GM10847 (cell line): ENCODE measurements around the gene PDXP.

ENCODE experiments used
- POLR2A ChIP-seq: IDR thresholded peaks from 2 replicates; pipeline ENCODE4 v1.6.1; 2011; ENCODE audit not compliant: insufficient read length; ENCODE audit errors: extremely low read depth

The PDXP gene, protein sequence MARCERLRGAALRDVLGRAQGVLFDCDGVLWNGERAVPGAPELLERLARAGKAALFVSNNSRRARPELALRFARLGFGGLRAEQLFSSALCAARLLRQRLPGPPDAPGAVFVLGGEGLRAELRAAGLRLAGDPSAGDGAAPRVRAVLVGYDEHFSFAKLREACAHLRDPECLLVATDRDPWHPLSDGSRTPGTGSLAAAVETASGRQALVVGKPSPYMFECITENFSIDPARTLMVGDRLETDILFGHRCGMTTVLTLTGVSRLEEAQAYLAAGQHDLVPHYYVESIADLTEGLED

DNA sequence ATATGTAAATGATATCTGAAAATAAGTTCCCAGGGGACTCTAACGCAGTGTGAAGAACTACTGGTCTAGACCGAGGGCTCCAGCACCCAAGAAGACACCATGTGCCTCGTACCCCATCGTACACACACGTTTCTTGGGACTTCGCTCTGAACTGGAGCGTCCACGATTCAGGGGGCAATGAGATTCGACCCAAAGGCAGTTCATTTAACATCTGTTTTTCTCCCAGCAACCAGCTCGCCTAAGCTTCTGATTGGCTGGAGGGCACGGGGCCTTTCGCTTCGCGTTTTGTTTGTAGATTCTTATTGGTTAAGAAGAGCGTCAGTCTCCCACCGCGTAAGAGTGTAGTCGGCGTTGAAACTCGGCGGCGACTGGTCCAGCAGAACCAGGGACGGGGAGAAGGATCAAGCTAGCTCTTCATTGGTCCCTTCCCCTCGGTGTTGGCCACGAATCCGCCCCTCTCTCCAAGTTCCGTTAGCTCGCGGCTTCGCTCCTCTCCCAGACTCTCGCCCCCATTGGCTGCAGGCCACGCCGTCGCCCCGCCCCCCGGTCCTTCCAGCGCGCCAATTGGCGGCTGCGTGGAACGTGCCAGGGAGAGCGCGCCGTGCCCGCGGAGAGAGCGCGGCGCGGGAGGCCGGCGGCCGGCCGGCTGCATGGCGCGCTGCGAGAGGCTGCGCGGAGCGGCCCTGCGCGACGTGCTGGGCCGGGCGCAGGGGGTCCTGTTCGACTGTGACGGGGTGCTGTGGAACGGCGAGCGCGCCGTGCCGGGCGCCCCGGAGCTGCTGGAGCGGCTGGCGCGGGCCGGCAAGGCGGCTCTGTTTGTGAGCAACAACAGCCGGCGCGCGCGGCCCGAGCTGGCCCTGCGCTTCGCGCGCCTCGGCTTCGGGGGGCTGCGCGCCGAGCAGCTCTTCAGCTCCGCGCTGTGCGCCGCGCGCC lies at the start of gene PDXP:
TSS of gene PDXP (plus strand) at position 591 of the 933 bp plus-strand sequence. CDS start at position 651, 60 bp downstream.
- peak; percentile 77 for TF ChIP-seq POLR2A

DNA sequence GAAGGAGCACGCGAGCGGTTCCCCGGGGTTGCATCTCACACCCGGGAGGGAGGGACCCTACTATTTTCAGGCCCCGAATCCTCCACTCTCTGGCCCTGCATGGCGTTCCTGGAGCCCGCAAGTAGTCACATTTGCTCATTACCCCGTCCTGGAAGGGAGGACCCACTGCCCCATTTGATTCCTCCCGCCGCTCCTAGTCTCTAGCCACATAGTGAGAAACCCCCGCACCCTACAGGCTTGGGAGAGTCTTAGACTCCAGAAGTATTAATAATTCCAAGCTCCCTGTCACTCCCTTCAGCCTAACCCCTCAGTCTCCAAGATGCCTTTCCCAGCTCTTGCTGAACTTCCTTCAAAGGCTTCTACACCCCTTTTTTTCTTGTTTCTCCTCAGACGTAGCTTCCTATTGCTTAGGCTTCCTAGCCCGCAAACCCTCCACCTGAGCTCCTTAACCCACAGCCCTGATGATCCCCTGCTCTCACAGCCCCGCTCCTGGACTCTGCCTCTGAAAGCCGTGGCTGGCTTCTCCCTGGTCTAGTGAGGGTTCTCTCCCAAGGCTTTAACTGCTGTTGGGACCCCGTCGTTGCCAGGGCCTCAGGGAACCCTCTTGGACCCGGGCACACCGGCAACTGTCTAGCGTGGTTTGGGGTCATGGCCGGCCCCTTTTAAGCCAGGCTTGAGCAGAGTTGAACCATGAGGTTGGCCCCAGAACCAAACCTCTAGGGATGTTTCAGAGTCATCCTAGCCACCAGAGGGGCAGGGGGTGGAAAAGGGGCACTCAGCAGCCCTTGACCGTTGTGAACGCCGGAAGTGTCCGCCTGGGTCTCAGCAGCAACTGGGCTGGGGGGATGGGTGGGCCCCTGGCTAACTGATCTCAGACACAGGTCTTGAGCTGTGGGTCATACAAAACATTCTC lies 49.0 kb upstream of the PDXP start:
- TF ChIP-seq POLR2A, result no peak

DNA sequence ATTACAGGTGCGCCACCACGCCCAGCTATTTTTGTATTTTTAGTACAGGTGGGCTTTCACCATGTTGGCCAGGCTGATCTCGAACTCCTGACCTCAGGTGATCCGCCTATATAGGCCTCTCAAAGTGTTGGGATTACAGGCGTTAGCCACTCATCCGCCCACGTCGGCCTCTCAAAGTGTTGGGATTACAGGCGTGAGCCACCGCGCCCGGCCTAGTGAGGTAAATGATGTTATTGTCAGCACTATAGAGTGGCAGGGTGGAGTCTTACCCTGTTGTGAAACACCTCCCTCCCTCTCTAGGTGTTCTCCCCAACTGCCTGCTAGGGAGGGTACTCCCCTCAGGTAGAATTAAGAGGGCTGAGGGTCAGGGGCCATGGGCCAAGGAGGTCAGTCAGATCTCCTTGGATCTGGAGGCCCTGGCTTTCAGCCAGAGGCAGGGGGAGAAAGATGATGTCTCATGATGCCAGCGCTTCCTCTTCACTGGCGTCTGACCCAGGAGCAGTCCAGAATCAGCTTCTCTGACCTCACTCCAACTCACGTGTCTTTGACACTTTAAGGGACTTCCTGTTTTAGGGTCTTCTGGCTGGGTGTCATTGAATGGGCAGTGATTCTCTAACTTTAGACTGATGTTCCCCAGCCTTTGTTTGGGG lies 47.9 kb upstream of the PDXP start:
- TF ChIP-seq POLR2A, result no peak

DNA sequence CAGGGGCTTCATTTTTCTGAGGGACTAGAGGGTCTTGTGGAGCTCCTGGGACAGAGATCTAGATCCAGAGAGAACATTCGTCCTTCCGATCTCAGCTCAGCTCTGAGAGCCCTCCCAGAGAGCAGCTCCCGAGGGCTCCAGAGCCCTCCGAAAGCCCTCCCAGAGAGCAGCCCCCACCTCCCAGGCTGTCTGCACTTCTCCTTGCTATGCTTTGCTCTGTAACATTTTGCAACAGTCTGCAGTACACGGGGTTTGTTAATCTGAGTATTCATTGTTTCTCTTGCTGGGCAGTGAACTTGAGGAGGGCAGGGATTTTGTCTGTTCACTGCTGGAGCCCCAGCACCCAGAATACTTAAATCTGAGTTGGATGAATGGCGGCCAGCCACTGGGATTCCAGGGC lies 47.3 kb upstream of the PDXP start:
- no peak for TF ChIP-seq POLR2A

DNA sequence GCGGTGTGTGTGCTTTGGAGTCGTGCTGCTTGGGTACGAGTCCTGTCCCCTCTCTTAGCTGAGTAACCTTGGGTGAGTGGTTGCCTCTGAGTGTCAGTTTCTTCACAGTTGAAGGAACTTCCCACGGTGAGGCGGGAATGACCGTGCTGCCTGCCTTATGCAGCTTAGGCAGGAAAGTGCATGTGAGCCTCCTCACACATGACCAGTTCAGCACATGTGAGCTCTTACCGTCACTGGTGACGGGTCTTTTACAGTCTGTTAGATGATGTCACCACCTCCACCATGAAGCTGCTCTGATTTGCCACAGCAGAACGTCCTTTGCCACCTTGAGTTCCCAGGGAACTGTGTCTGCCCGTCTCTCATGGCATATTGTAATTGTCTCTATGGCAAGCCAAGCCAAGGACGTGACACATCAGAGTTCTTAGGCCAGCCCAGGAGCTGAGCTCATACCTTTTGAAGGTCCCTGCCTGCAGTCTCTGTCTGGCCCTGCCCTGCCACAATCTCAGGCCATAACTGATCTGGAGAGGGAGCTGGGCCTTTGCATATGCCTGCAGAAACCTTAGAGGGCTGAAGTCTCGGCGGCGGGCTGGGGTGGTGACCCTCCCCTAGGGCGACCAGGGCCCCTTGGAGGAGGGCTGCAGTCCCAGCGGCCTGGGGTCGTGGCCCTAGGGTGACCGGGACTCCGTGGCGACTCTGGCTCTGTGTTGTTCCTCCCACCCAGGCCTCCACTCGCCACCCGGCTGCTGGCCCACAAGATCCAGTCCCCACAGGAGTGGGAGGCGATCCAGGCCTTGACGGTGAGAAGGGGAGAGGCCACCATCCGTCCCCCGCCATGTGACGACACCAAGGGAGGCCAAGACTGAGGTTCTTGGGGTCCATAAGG lies 42.1 kb upstream of the PDXP start:
- TF ChIP-seq POLR2A, result no peak

DNA sequence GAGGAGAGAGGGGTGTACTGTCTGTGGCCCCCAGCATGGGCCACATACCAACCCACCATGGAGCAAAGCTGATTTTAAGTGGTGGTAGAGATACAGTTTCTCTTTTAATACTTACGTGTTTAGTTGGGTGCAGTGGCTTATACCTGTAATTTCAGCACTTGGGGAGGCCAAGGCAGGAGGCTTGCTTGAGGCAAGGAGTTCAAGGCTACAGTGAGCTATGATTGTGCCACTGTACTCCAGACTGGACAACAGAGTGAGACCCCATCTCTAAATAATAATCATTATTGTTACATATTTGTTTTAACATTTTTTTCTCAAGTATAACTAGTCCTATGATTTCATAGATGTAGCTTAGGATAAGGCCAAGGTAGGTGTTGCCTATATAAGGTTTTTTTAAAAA lies 41.1 kb upstream of the PDXP start:
- TF ChIP-seq POLR2A, result no peak

DNA sequence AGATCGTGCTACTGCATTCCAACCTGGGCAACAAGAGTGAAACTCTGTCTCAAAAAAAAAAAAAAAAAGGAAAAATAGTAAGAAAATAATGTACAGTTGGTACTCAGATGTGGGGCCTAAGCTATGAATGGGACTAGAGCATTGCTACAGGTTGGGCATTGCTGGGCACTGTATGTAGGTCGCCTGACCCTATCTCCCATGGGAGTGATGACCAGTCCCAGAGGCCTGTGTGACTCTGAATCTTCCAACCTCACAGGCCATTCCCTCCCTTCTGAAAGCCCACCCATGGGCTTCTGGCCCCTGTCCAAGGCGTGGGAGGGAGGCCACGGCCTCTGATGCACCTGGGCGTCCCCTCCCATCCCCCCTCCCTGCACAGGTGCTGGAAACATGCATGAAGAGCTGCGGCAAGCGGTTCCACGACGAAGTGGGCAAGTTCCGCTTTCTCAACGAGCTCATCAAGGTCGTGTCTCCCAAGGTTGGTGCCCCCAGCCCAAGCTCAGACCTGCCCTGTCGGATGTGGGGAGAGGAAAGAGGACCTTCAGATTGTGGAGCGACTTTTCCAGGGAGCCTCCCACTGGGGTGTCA lies 40.4 kb upstream of the PDXP start:
- no peak for TF ChIP-seq POLR2A

DNA sequence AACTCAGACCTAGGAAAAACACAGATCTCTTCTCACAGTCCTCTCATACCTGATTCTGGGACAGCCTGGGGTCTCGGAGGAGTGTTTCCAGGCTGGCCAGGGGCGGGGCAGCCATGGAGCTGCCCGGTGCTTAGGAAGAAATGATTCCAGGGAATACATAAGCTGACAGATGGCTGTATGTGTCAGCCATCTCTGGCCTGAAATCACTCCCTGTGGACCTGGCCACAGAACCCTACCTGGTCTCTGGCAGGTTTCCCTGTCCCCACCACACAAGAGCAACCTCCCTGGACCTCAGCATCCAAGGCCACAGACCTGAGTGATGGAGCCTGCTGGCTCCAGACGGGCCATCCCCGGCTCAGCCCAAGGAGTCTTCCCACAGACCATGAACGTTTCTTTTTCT lies 39.8 kb upstream of the PDXP start:
- no peak for TF ChIP-seq POLR2A

DNA sequence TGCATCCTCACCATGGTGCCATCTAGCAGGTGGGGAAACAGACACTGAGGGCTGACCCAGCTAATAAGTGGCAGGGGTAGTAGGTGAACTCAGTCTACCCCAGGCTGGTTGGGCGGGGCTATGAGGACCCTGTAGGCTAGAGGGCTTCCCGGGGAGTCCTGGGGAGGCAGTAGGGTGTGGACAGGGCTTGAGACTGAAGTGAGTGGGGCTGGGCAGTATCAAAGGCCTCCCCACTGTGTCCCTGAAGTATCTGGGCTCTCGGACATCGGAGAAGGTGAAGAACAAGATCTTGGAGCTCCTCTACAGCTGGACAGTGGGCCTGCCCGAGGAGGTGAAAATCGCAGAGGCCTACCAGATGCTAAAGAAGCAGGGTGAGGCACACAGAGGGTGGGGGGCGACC lies 38.5 kb upstream of the PDXP start:
- TF ChIP-seq POLR2A, result no peak

DNA sequence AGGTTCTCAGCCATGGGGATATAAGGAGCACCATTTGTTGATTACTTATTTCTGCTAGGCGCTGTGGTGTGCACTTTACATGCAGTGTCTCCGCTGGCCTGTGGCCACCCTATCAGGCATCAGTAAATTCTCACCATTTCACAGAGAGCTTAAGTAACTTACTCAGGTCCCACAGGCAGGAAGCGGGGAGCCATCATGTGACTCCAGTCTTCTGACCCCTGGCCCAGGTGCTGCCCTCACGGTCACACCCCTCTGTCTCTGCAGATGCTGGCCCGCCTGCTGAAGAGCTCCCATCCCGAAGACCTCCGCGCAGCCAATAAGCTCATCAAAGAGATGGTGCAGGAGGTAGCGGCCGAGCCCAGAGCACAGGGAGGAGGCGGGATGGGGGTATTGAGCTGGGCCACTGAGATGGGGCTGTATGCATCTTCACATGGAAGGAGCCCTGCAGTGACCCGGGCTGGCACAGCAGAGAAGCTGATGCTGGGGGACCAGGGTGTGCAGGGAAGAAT lies 37.1 kb upstream of the PDXP start:
- TF ChIP-seq POLR2A, result no peak

DNA sequence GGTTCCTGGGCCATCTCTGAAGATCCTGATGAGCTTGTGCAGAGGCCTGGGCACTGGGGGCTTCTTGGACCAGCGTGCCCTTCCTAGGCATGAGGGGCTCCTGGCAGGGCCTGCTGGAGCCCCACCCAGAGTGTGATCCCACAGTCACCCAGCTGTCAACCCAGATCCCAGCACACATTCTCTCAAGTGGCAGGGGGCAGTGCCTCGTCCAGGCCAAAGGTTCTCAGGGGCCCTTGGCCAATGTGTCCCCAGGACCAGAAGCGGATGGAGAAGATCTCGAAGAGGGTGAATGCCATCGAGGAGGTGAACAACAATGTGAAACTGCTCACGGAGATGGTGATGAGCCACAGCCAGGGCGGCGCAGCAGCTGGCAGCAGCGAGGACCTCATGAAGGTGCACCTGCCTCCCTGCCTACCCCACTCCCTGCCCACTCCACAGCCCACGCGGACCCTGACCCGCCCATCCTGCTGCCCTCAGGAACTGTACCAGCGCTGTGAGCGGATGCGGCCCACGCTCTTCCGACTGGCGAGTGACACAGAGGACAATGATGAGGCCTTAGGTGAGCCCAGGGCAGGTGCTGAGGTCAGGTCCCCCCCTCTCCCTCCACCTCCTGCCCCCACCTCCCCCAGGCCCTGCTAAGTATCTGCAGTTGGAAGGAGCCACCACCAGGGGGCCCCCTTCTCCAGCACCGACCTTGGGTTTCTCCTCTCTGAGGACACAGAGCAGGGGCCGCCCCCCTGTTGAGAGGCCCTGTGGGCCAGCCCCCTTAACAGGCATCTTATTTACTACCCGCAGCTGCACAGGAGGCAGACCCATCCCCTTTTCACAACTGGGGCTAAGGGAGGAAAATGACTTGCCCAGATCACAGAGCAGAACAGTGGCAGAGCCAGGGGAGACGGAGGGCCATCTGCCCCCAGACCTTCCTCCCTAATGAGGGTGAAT lies 35.2 kb upstream of the PDXP start:
- TF ChIP-seq POLR2A, result no peak

DNA sequence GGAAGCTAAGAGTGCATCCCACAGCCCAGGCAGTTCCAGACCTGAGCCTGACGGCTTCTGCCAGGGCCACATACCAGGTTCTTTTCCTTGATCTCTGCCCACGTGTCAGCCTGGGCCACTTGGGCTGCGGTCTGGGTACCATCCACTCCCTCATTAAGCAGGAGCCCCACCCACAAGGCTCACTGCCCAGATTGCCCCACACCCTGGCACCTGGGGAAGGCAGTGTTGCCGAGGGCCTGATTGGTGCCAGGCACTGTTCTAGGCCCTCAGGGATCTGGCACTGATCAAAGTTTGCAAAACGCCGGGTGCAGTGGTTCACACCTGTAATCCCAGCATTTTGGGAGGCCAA lies 34.5 kb upstream of the PDXP start:
- TF ChIP-seq POLR2A, result no peak

DNA sequence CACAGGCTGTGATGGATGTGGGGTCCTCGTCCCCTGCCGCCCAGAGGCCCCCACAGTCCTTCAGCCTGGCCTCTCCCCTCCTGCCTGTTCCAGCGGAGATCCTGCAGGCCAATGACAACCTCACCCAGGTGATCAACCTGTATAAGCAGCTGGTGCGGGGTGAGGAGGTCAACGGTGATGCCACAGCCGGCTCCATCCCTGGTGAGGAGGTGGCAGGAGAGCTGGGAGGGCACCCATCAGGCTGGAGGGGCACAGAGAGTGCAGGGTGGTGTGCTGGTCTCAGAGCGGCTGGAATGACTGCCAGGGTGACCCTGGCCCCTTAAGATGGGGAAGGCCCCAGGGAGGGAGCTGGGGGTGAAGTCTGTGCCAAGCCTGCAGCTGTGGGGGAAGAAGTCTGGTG lies 33.6 kb upstream of the PDXP start:
- no peak for TF ChIP-seq POLR2A

DNA sequence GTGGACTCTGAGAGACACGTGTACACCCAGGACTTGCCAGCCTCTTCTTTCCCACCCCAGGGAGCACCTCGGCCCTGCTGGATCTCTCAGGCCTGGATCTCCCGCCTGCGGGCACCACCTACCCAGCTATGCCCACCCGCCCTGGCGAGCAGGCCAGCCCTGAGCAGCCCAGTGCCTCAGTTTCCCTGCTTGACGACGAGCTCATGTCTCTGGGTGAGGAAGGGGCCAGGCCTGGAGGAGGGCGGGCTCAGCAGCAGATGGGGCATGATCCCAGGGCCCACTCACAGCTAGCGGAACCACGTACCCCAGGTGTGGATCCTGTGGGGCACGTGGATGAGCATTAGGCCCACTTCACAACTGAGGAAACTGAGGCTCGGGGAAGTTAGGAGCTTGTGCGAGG lies 32.8 kb upstream of the PDXP start:
- no peak for TF ChIP-seq POLR2A
